ENCODE data around the gene MYO3B. TPM values are rescaled to one million over a fixed set of nuclear protein-coding genes. Genes with fewer than 3 reads are reported as not detected.
A peak's percentile ranks its signal among the peaks of the same experiment; 100 is the strongest.

MYO3B gene
- polyA plus RNA-seq, 1 of the 3 experiments (the other 2 are of a cell fraction): not detected

DNA sequence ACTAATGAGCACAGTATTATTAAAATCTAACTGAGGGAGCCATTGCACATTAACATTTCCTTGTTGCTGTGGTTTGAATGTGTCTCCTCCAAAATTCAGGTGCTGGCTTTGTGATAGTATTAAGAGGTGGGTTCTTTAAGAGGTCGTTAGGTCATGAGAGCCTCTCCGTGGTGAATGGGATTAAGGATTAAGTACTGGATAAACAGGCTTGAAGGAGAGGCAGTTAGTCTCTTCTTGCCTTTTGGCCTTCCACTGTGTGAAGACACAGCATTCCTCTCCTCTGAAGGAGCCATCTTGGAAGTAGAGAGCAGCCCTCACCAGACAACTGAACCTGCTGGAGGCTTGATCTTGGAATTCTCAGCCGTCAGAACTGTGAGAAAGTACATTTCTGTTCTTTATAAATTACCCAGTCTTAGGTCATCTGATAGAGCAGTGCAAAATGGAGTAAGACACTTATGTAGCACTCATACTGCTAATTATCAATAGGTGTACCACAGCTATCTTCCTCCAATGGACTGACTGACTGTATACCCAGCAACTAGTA lies 182.7 kb downstream of the MYO3B start:
- H2AFZ ChIP-seq (ENCODE audit: low read depth): no peak overlapping the region
- H3K27ac ChIP-seq (ENCODE audit: low read depth in 2 of 2, low read length in 1 of 2): no peak overlapping the region
- no peak overlapping the region for H3K9ac ChIP-seq
- DNase-seq: no peak
- CTCF ChIA-PET: interaction anchor here (0.6 to 8.8 kb wide), 16 partner anchors 9 to 454 kb away, joined by 3 to 94 read pairs (median 4); partner anchors contain the start of gene GAD1
- H3K4me1 ChIP-seq (ENCODE audit: control insufficient read depth in 1 of 2, insufficient read depth in 2 of 2, low read depth in 1 of 2, low read length in 1 of 2): no peaks in the 10 kb centered on the region
- H3K9me3 ChIP-seq: no peaks in the 10 kb centered on the region
- no peaks in the 10 kb centered on the region for H3K79me2 ChIP-seq (ENCODE audit: insufficient read depth)
- POLR2A ChIA-PET: no interaction called here
- peaks cover 4% of the 10 kb centered on the region; the same call in 1 of the 2 replicates for H3K27me3 ChIP-seq (ENCODE audit: insufficient read depth)
- no peak for TF ChIP-seq TCF12 (IDR thresholded peaks at IDR 0.05)
- TF ChIP-seq, protein P1, sequence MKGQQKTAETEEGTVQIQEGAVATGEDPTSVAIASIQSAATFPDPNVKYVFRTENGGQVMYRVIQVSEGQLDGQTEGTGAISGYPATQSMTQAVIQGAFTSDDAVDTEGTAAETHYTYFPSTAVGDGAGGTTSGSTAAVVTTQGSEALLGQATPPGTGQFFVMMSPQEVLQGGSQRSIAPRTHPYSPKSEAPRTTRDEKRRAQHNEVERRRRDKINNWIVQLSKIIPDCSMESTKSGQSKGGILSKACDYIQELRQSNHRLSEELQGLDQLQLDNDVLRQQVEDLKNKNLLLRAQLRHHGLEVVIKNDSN (IDR thresholded peaks at IDR 0.05; ENCODE audit: borderline replicate concordance, low read depth): no peak
- TF ChIP-seq YY1 (IDR thresholded peaks at IDR 0.05; ENCODE audit: low read depth): no peak
- TF ChIP-seq TEAD4 (IDR thresholded peaks at IDR 0.05; ENCODE audit: borderline replicate concordance, insufficient read depth): no peak
- WGBS (ENCODE audit: low lambda C conversion rate): 34% methylated on average over 3 of the region's 3 CpGs
- H3K4me3 ChIP-seq (ENCODE audit: low read depth in 2 of 2, low read length in 1 of 2): no peak overlapping the region
- no peaks in the 10 kb centered on the region for H3F3A ChIP-seq (replicated peaks; ENCODE audit: insufficient read depth)
- H3K36me3 ChIP-seq (replicated peaks in 1 of 2; ENCODE audit: control insufficient read depth in 1 of 2, insufficient read depth in 2 of 2, low read length in 1 of 2): no peaks in the 10 kb centered on the region
- H3K4me2 ChIP-seq: no peak overlapping the region
- H4K20me1 ChIP-seq (ENCODE audit: insufficient read depth): no peaks in the 10 kb centered on the region
- no peaks in the 10 kb centered on the region for H3K9me2 ChIP-seq

DNA sequence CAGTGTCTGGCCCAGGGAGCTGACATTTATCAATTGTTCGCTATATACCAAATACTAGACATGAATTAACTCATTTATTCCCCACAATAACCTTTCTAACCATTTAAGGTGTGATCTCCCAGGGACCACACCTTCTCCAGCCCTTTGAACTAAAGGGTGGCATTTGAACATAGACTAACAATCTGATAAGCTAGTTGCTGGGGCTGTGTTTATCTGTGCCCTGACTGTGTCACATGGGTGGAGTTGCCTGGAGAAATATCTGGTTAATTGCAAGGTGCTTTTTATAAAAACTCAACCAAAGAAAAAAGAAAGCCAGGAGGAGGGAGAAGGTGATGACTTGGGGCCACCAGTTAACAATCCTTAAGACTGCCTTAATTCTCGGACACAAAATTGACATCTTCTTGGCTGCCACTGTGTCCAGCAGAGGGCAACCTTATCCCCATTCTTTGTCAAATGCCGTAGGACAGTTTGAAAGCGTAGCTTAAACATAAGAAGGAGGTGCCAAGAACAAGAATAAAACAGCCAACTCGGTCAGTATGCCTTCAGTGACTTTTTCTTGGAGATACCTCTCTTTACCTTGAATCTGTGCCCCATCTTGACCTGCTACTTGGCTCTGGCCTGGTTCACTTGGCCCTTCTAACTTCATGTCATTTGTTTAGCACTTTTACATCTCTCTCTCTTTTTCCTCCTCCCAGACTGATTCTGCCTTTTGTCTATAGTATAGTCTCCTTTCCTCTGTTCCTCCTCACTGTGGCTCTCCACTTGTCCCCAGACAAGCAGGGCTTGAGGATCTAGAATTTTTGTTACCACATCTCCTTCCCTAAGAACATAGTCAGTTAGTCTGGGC lies 183.4 kb downstream of the MYO3B start:
- Histone ChIP-seq H3K9me2 (no peaks in the 10 kb centered on the region), H2AFZ (ENCODE audit: low read depth) (no peak overlapping the region), H3K79me2 (ENCODE audit: insufficient read depth) (no peaks in the 10 kb centered on the region), H3K9ac (no peak overlapping the region), H3K4me1 (ENCODE audit: control insufficient read depth in 1 of 2, insufficient read depth in 2 of 2, low read depth in 1 of 2, low read length in 1 of 2) (no peaks in the 10 kb centered on the region), H3K27me3 (ENCODE audit: insufficient read depth) (peaks cover 8% of the 10 kb centered on the region; the same call in 1 of the 2 replicates), H3K36me3 (replicated peaks in 1 of 2; ENCODE audit: control insufficient read depth in 1 of 2, insufficient read depth in 2 of 2, low read length in 1 of 2) (no peaks in the 10 kb centered on the region), H3K4me3 (ENCODE audit: low read depth in 2 of 2, low read length in 1 of 2) (peak overlapping the region in 1 of 2 experiments; percentile 28; a peak in 1 of 4 replicates), H3K9me3 (no peaks in the 10 kb centered on the region), H3K4me2 (no peak overlapping the region), H3K27ac (ENCODE audit: low read depth in 2 of 2, low read length in 1 of 2) (no peak overlapping the region), H3F3A (replicated peaks; ENCODE audit: insufficient read depth) (no peaks in the 10 kb centered on the region), H4K20me1 (ENCODE audit: insufficient read depth) (no peaks in the 10 kb centered on the region)
- CTCF ChIA-PET: interaction anchor here (0.6 to 8.8 kb wide), 21 partner anchors 9 to 461 kb away, joined by 3 to 94 read pairs (median 4); partner anchors contain the start of gene GAD1
- POLR2A ChIA-PET: no interaction called here
- WGBS (ENCODE audit: low lambda C conversion rate): 36% methylated on average over 5 of the region's 5 CpGs
- TF ChIP-seq, protein P2, sequence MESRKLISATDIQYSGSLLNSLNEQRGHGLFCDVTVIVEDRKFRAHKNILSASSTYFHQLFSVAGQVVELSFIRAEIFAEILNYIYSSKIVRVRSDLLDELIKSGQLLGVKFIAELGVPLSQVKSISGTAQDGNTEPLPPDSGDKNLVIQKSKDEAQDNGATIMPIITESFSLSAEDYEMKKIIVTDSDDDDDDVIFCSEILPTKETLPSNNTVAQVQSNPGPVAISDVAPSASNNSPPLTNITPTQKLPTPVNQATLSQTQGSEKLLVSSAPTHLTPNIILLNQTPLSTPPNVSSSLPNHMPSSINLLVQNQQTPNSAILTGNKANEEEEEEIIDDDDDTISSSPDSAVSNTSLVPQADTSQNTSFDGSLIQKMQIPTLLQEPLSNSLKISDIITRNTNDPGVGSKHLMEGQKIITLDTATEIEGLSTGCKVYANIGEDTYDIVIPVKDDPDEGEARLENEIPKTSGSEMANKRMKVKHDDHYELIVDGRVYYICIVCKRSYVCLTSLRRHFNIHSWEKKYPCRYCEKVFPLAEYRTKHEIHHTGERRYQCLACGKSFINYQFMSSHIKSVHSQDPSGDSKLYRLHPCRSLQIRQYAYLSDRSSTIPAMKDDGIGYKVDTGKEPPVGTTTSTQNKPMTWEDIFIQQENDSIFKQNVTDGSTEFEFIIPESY (IDR thresholded peaks at IDR 0.05; ENCODE audit: borderline replicate concordance, low read depth): no peak
- TF ChIP-seq, protein P3, sequence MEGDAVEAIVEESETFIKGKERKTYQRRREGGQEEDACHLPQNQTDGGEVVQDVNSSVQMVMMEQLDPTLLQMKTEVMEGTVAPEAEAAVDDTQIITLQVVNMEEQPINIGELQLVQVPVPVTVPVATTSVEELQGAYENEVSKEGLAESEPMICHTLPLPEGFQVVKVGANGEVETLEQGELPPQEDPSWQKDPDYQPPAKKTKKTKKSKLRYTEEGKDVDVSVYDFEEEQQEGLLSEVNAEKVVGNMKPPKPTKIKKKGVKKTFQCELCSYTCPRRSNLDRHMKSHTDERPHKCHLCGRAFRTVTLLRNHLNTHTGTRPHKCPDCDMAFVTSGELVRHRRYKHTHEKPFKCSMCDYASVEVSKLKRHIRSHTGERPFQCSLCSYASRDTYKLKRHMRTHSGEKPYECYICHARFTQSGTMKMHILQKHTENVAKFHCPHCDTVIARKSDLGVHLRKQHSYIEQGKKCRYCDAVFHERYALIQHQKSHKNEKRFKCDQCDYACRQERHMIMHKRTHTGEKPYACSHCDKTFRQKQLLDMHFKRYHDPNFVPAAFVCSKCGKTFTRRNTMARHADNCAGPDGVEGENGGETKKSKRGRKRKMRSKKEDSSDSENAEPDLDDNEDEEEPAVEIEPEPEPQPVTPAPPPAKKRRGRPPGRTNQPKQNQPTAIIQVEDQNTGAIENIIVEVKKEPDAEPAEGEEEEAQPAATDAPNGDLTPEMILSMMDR (IDR thresholded peaks at IDR 0.05): peak; percentile 76
- peak; percentile 59 for TF ChIP-seq RAD21 (IDR thresholded peaks at IDR 0.05; ENCODE audit: low read length)
- no peak for TF ChIP-seq SIN3A (IDR thresholded peaks at IDR 0.05; ENCODE audit: borderline replicate concordance, low read depth, low read length)
- no peak for TF ChIP-seq JUND (IDR thresholded peaks at IDR 0.05)
- no peak for TF ChIP-seq EP300 (IDR thresholded peaks at IDR 0.05; ENCODE audit: borderline replicate concordance in 1 of 2, low read depth in 1 of 2, low read length in 1 of 2)
- TF ChIP-seq SMC3 (IDR thresholded peaks at IDR 0.05; ENCODE audit: low read depth, low read length): peak; percentile 47
- no peak for TF ChIP-seq RCOR1 (IDR thresholded peaks at IDR 0.05; ENCODE audit: low read length)
- DNase-seq: peak; percentile 32

Data from SK-N-SH (cell line).